ENCODE measurements around the gene DNAJC5. TPM values are rescaled to one million over a fixed set of nuclear protein-coding genes. Genes with fewer than 3 reads are reported as not detected.

The DNAJC5 gene
- total RNA-seq, 2 donors from 2014 or later = 58.9 to 63.9 TPM

- Histone ChIP-seq H3K4me1 (peaks cover 8% of the 10 kb centered on the region), H3K9ac (ENCODE audit: low read depth in 2 of 2, low read length in 2 of 2) (peak overlapping the region in 1 of 2 donors; percentile 56), H3K27ac (no peak overlapping the region), H3K27me3 (peaks cover 26% of the 10 kb centered on the region), H3K9me3 (no peaks in the 10 kb centered on the region), H3K36me3 (no peaks in the 10 kb centered on the region), H3K4me3 (no peak overlapping the region)
- TF ChIP-seq, protein P1, sequence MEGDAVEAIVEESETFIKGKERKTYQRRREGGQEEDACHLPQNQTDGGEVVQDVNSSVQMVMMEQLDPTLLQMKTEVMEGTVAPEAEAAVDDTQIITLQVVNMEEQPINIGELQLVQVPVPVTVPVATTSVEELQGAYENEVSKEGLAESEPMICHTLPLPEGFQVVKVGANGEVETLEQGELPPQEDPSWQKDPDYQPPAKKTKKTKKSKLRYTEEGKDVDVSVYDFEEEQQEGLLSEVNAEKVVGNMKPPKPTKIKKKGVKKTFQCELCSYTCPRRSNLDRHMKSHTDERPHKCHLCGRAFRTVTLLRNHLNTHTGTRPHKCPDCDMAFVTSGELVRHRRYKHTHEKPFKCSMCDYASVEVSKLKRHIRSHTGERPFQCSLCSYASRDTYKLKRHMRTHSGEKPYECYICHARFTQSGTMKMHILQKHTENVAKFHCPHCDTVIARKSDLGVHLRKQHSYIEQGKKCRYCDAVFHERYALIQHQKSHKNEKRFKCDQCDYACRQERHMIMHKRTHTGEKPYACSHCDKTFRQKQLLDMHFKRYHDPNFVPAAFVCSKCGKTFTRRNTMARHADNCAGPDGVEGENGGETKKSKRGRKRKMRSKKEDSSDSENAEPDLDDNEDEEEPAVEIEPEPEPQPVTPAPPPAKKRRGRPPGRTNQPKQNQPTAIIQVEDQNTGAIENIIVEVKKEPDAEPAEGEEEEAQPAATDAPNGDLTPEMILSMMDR (IDR thresholded peaks at IDR 0.05) = no peak
- intact Hi-C loops (cut with DNase I) = no loop called here
- DNase-seq = no peak
Measured at GRCh38 chr20:63855363-63856097, 39.4 kb upstream of the DNAJC5 start.

DNA sequence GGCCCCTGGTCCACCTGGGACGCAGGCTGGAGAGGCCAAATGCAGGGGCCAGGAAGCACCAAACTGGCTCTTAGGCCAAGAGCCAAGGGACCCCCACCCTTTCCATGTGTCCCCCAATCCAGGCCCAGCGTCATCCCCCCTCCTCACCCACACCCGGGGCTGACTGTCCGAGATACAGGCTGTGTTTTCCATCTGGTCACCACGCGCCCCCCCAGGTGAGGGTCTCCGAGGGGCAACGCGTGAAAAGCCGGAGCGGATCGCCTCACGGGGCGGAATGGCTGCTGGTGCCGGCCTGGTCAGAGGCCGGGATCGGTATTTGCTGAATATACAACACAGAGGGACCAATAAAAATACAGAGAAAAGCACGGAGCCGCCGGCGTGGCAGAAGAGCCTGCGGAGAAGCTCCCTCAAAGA lies 38.8 kb upstream of the DNAJC5 start:
- Histone ChIP-seq H3K27me3 (peaks cover 26% of the 10 kb centered on the region), H3K27ac (no peak overlapping the region), H3K4me1 (peaks cover 8% of the 10 kb centered on the region), H3K9me3 (no peaks in the 10 kb centered on the region), H3K9ac (ENCODE audit: low read depth in 2 of 2, low read length in 2 of 2) (no peak overlapping the region), H3K4me3 (no peak overlapping the region), H3K36me3 (no peaks in the 10 kb centered on the region)
- DNase-seq = no peak
- intact Hi-C loops (cut with DNase I) = no loop called here
- TF ChIP-seq, protein P1 (IDR thresholded peaks at IDR 0.05) = no peak

DNA sequence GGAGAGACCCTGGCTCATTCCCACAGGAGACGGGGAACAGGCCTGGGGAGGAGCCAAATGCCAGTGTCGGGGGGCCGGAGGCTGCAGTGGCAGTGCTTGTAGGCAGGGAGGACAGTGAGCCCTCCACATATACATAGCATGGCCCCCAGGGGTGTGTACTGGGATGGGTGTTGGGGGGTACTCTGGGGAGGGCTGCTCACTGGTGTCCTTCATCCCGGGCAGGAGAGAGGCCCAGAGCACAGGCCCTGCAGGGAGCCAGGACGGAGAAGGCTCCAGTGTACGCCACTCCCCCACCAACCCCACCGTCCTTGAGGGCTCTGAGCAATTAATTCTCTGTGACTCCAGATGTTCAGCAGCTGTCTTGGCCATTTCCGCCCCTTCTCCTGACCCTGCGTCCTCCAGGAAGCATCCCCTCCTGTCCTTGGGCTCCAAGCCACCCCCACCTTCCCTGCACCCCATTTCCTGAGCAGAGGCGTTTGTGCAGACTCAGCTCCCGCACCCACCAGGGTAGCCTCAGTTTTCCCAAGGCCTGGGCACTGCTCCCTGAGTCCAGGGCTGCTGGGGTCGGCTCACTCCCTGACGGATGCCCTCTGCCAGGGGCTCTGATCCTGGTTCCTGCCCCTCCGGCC lies 37.0 kb upstream of the DNAJC5 start:
- Histone ChIP-seq H3K27ac (peak overlapping the region; percentile 48), H3K4me3 (no peak overlapping the region), H3K9ac (ENCODE audit: low read depth in 2 of 2, low read length in 2 of 2) (peak overlapping the region in 1 of 2 donors; percentile 33), H3K36me3 (no peaks in the 10 kb centered on the region), H3K4me1 (peaks cover 8% of the 10 kb centered on the region), H3K27me3 (peaks cover 26% of the 10 kb centered on the region), H3K9me3 (no peaks in the 10 kb centered on the region)
- no peak for DNase-seq
- TF ChIP-seq, protein P1 (IDR thresholded peaks at IDR 0.05) = no peak
- intact Hi-C loops (cut with DNase I) = no loop called here

DNA sequence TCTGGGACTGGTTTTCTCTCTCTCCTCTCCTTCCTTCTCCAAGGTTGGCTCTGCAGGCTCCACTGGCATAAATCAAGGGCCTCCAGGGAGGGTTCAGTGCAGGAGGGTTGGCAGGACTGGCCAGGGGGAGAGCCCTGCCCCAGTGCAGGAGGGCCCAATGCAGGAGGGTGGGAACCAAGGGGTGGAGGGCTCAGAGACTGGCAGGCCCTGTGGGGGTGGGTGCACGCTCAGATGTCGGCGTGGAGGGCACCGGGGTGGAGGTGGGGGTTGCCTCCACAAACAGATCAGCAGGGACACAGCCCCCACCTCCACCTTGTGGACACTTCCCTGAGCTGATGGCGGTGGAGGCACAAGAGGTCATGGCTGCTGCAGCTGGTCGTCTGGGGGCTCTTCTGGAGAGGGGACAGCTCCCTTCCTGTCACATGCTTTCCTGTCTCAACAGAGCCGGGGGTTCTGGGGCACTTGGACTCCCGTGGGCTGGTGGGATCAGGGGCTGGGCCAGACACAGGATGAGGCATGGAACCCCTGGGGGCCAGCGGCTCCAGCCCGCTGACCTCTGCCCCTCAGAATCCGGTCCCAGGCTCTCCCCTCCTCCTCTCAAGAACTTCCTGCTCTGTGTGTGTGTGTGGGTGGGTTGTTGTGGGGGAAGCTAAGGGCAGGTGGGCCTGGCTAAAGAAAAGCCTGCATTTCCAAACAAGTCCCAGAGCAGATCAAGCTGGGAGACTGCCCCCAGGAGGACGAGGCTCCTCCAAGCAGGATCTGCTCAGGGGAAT lies 36.3 kb upstream of the DNAJC5 start:
- TF ChIP-seq, protein P1 (IDR thresholded peaks at IDR 0.05) = no peak
- intact Hi-C loops (cut with DNase I) = no loop called here
- Histone ChIP-seq H3K36me3 (no peaks in the 10 kb centered on the region), H3K4me1 (peaks cover 12% of the 10 kb centered on the region), H3K27ac (peak overlapping the region; percentile 48), H3K9ac (ENCODE audit: low read depth in 2 of 2, low read length in 2 of 2) (peak overlapping the region; percentile 26 to 33), H3K27me3 (peaks cover 26% of the 10 kb centered on the region), H3K9me3 (no peaks in the 10 kb centered on the region), H3K4me3 (no peak overlapping the region)
- DNase-seq = peak; percentile 22

DNA sequence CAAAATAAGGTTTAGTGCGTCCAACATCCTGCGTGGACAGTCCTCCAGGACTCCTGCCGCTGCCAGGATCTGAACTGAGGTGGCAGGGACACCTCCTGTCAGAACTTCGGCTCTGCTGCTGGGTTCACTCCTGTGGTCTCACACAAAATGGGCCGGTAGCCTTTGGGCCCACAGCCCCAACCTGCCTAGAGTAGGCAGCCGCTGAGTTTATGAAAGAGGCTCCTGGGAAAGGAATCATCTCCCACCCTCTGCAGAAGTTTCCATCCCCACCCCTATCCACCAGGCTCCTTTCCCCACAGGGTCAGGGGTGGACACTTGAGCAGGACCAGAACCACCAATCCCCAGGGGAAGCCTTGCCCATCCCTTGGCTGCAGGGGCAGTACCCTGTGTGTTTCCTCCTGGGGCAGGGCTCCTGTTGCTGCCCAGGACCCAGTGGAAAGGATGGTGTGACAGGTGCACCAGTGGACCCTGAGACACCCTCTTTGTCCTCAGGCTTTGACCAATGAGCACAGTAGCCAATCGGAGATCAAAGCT lies 35.7 kb upstream of the DNAJC5 start:
- Histone ChIP-seq H3K27ac (peak overlapping the region; percentile 9), H3K9me3 (no peaks in the 10 kb centered on the region), H3K4me3 (no peak overlapping the region), H3K36me3 (no peaks in the 10 kb centered on the region), H3K4me1 (peaks cover 12% of the 10 kb centered on the region), H3K9ac (ENCODE audit: low read depth in 2 of 2, low read length in 2 of 2) (peak overlapping the region in 1 of 2 donors; percentile 26), H3K27me3 (peaks cover 22% of the 10 kb centered on the region)
- DNase-seq = no peak
- intact Hi-C loops (cut with DNase I) = no loop called here
- TF ChIP-seq, protein P1 (IDR thresholded peaks at IDR 0.05) = no peak

Data from colonic mucosa (tissue), 4 donors.